ENCODE results near the gene TMEM72. TPM values are rescaled to one million over a fixed set of nuclear protein-coding genes. Genes with fewer than 3 reads are reported as not detected.

Gene TMEM72
- total RNA-seq, 1 donor, result not detected

GRCh38 chr10:44911951-44912350, 814 bp downstream of the TMEM72 start:
- Histone ChIP-seq H2AFZ (ENCODE audit: low read length) (no peak overlapping the region), H3K4me2 (ENCODE audit: insufficient read depth, low read length) (no peak overlapping the region), H3K9me3 (ENCODE audit: low read depth, low read length) (no peaks in the 10 kb centered on the region), H3K4me3 (ENCODE audit: insufficient read depth, low read length) (no peak overlapping the region), H4K20me1 (ENCODE audit: insufficient read depth, low read length) (no peaks in the 10 kb centered on the region), H3K27me3 (ENCODE audit: insufficient read depth, low read length) (peaks cover 21% of the 10 kb centered on the region), H3K36me3 (ENCODE audit: insufficient read depth, low read length) (no peaks in the 10 kb centered on the region), H3K27ac (ENCODE audit: low read depth, low read length) (no peak overlapping the region), H3K79me2 (ENCODE audit: insufficient read depth, low read length) (no peaks in the 10 kb centered on the region), H3K4me1 (ENCODE audit: insufficient read depth, low read length) (no peaks in the 10 kb centered on the region)
- TF ChIP-seq CTCF (IDR thresholded peaks at IDR 0.05; ENCODE audit: extremely low read depth, low read depth, low read length), result no peak
- DNase-seq (ENCODE audit: insufficient read length, low spot score, missing footprints), result no peak

GRCh38 chr10:44913350-44914081, 2.4 kb downstream of the TMEM72 start:
- Histone ChIP-seq H2AFZ (ENCODE audit: low read length) (no peak overlapping the region), H3K4me1 (ENCODE audit: insufficient read depth, low read length) (no peaks in the 10 kb centered on the region), H3K4me2 (ENCODE audit: insufficient read depth, low read length) (no peak overlapping the region), H4K20me1 (ENCODE audit: insufficient read depth, low read length) (no peaks in the 10 kb centered on the region), H3K27ac (ENCODE audit: low read depth, low read length) (no peak overlapping the region), H3K4me3 (ENCODE audit: insufficient read depth, low read length) (no peak overlapping the region), H3K79me2 (ENCODE audit: insufficient read depth, low read length) (no peaks in the 10 kb centered on the region), H3K9me3 (ENCODE audit: low read depth, low read length) (no peaks in the 10 kb centered on the region), H3K36me3 (ENCODE audit: insufficient read depth, low read length) (no peaks in the 10 kb centered on the region), H3K27me3 (ENCODE audit: insufficient read depth, low read length) (peaks cover 26% of the 10 kb centered on the region)
- DNase-seq (ENCODE audit: insufficient read length, low spot score, missing footprints), result no peak
- TF ChIP-seq CTCF (IDR thresholded peaks at IDR 0.05; ENCODE audit: extremely low read depth, low read depth, low read length), result no peak

- H3K9me3 ChIP-seq (ENCODE audit: low read depth, low read length), result no peaks in the 10 kb centered on the region
- H3K79me2 ChIP-seq (ENCODE audit: insufficient read depth, low read length), result no peaks in the 10 kb centered on the region
- H3K4me1 ChIP-seq (ENCODE audit: insufficient read depth, low read length), result no peaks in the 10 kb centered on the region
- no peak overlapping the region for H2AFZ ChIP-seq (ENCODE audit: low read length)
- DNase-seq (ENCODE audit: insufficient read length, low spot score, missing footprints), result no peak
- no peak overlapping the region for H3K27ac ChIP-seq (ENCODE audit: low read depth, low read length)
- H3K36me3 ChIP-seq (ENCODE audit: insufficient read depth, low read length), result no peaks in the 10 kb centered on the region
- TF ChIP-seq CTCF (IDR thresholded peaks at IDR 0.05; ENCODE audit: extremely low read depth, low read depth, low read length), result no peak
- H3K27me3 ChIP-seq (ENCODE audit: insufficient read depth, low read length), result peaks cover 38% of the 10 kb centered on the region
- no peaks in the 10 kb centered on the region for H4K20me1 ChIP-seq (ENCODE audit: insufficient read depth, low read length)
- no peak overlapping the region for H3K4me2 ChIP-seq (ENCODE audit: insufficient read depth, low read length)
- H3K4me3 ChIP-seq (ENCODE audit: insufficient read depth, low read length), result no peak overlapping the region
These were observed 3.8 kb downstream of the TMEM72 start for GRCh38 chr10:44914891-44915290.

GRCh38 chr10:44916429-44916828, 5.3 kb downstream of the TMEM72 start:
- no peaks in the 10 kb centered on the region for H3K4me1 ChIP-seq (ENCODE audit: insufficient read depth, low read length)
- H3K27me3 ChIP-seq (ENCODE audit: insufficient read depth, low read length), result peaks cover 43% of the 10 kb centered on the region
- H3K79me2 ChIP-seq (ENCODE audit: insufficient read depth, low read length), result no peaks in the 10 kb centered on the region
- H2AFZ ChIP-seq (ENCODE audit: low read length), result no peak overlapping the region
- no peaks in the 10 kb centered on the region for H3K36me3 ChIP-seq (ENCODE audit: insufficient read depth, low read length)
- H3K4me2 ChIP-seq (ENCODE audit: insufficient read depth, low read length), result no peak overlapping the region
- TF ChIP-seq CTCF (IDR thresholded peaks at IDR 0.05; ENCODE audit: extremely low read depth, low read depth, low read length), result no peak
- H3K27ac ChIP-seq (ENCODE audit: low read depth, low read length), result no peak overlapping the region
- H4K20me1 ChIP-seq (ENCODE audit: insufficient read depth, low read length), result no peaks in the 10 kb centered on the region
- H3K9me3 ChIP-seq (ENCODE audit: low read depth, low read length), result no peaks in the 10 kb centered on the region
- DNase-seq (ENCODE audit: insufficient read length, low spot score, missing footprints), result no peak
- H3K4me3 ChIP-seq (ENCODE audit: insufficient read depth, low read length), result no peak overlapping the region

Data from osteoblast (primary cell).